HEK293T (cell line): ENCODE data around the gene GTF2I.
"Not testable (repeated sequence)": the region's sequence is repeated elsewhere in the genome, so short reads cannot be mapped to it uniquely, and the experiment has no call there.

Experiments used
- ARNT ChIP-seq: fragments of 450-650 bp; IDR thresholded peaks from 2 replicates; pipeline ENCODE4 v1.6.1; 2017; ENCODE audit warnings: mild to moderate bottlenecking
- BHLHE40 ChIP-seq: fragments of 450-650 bp; IDR thresholded peaks from 2 replicates; pipeline ENCODE4 v1.6.1; 2016; ENCODE audit warnings: mild to moderate bottlenecking, moderate library complexity, borderline replicate concordance
- ELF4 ChIP-seq: fragments of 450-650 bp; IDR thresholded peaks from 2 replicates; pipeline ENCODE4 v1.6.1; 2017; ENCODE audit warnings: antibody characterized with exemption
- FOXA1 ChIP-seq: fragments of 450-650 bp; IDR thresholded peaks from 2 replicates; pipeline ENCODE4 v1.6.1; 2016; ENCODE audit warnings: mild to moderate bottlenecking
- FOXK2 ChIP-seq: fragments of 450-650 bp; IDR thresholded peaks from 2 replicates; pipeline ENCODE4 v1.6.1; 2016; ENCODE audit warnings: mild to moderate bottlenecking
- FOXM1 ChIP-seq: fragments of 450-650 bp; IDR thresholded peaks from 2 replicates; pipeline ENCODE4 v1.6.1; 2017; ENCODE audit warnings: mild to moderate bottlenecking, borderline replicate concordance
- HDGF ChIP-seq: fragments of 450-650 bp; IDR thresholded peaks from 2 replicates; pipeline ENCODE4 v1.6.1; 2017; ENCODE audit warnings: antibody characterized with exemption, borderline replicate concordance
- L3MBTL2 ChIP-seq: fragments of 450-650 bp; conservative IDR thresholded peaks from 2 replicates; pipeline ENCODE4 v1.6.1; 2016; ENCODE audit warnings: mild to moderate bottlenecking
- NFRKB ChIP-seq: fragments of 450-650 bp; IDR thresholded peaks from 2 replicates; pipeline ENCODE4 v1.6.1; 2016; ENCODE audit warnings: mild to moderate bottlenecking, moderate library complexity
- SP1 ChIP-seq: fragments of 450-650 bp; IDR thresholded peaks from 2 replicates; pipeline ENCODE4 v1.6.1; 2017
- SUZ12 ChIP-seq: fragments of 450-650 bp; IDR thresholded peaks from 2 replicates; pipeline ENCODE4 v1.6.1; 2016; ENCODE audit warnings: mild to moderate bottlenecking
- TARDBP ChIP-seq: fragments of 450-650 bp; IDR thresholded peaks from 2 replicates; pipeline ENCODE4 v1.6.1; 2016
- TF ChIP-seq, protein P1 (sequence below): fragments of 450-650 bp; IDR thresholded peaks from 2 replicates; pipeline ENCODE4 v1.6.1; 2016

DNA sequence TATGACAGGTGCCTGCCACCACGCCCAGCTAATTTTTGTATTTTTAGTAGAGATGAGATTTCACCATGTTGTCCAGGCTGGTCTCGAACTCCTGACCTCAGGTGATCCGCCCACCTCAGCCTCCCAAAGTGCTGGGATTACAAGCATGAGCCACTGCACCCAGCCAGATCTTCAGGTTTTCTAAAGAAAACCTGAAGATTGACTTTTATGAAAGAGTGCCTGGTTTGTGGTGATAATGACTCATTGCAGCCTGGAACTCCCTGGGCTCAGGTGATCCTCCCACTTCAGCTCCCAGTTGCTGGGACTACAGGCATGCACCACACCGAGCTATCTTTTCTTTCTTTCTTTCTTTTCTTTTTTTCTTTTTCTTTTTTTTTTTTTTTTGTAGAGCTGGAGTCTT is 141.1 kb downstream of the GTF2I start:
- TF ChIP-seq, protein P1, sequence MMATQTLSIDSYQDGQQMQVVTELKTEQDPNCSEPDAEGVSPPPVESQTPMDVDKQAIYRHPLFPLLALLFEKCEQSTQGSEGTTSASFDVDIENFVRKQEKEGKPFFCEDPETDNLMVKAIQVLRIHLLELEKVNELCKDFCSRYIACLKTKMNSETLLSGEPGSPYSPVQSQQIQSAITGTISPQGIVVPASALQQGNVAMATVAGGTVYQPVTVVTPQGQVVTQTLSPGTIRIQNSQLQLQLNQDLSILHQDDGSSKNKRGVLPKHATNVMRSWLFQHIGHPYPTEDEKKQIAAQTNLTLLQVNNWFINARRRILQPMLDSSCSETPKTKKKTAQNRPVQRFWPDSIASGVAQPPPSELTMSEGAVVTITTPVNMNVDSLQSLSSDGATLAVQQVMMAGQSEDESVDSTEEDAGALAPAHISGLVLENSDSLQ, result not testable (repeated sequence)
- not testable (repeated sequence) for TF ChIP-seq HDGF, SUZ12, BHLHE40, ELF4, FOXM1, TARDBP, ARNT, FOXK2, FOXA1, SP1, NFRKB, L3MBTL2
